ENCODE results near the gene HMOX2.

- TF ChIP-seq CREB5 (CRISPR knock-in tag; IDR thresholded peaks at IDR 0.05; ENCODE audit: low read depth) = no peak
- TF ChIP-seq PPARA (CRISPR knock-in tag; IDR thresholded peaks at IDR 0.05; ENCODE audit: borderline replicate concordance) = no peak
- no peak for TF ChIP-seq CSDC2 (CRISPR knock-in tag; IDR thresholded peaks at IDR 0.05)
- no peak for TF ChIP-seq ESRRG (CRISPR knock-in tag; IDR thresholded peaks at IDR 0.05)
- TF ChIP-seq ARNTL (CRISPR knock-in tag; IDR thresholded peaks at IDR 0.05; ENCODE audit: borderline replicate concordance, low read depth) = no peak
- no peak for TF ChIP-seq CSRNP3 (CRISPR knock-in tag; IDR thresholded peaks at IDR 0.05)
- TF ChIP-seq TSHZ2 (CRISPR knock-in tag; IDR thresholded peaks at IDR 0.05) = no peak
- TF ChIP-seq RARB (CRISPR knock-in tag; IDR thresholded peaks at IDR 0.05) = no peak
- TF ChIP-seq PATZ1 (CRISPR knock-in tag; IDR thresholded peaks at IDR 0.05; ENCODE audit: borderline replicate concordance) = no peak
- no peak for TF ChIP-seq ISL1 (CRISPR knock-in tag; IDR thresholded peaks at IDR 0.05)
- no peak for TF ChIP-seq ZNF70 (CRISPR knock-in tag; IDR thresholded peaks at IDR 0.05)
- no peak for TF ChIP-seq TOX (CRISPR knock-in tag; IDR thresholded peaks at IDR 0.05; ENCODE audit: borderline replicate concordance)
- no peak for TF ChIP-seq TCF4 (CRISPR knock-in tag; IDR thresholded peaks at IDR 0.05; ENCODE audit: borderline replicate concordance)
These were observed 43.3 kb downstream of the HMOX2 start for GRCh38 chr16:4519274-4520058.

Measured in SK-N-SH treated with all-trans-retinoic acid at 6 μM for 48 hours (cell line).